Measurements from ENCODE around the gene SPACA7.

Gene SPACA7

DNA sequence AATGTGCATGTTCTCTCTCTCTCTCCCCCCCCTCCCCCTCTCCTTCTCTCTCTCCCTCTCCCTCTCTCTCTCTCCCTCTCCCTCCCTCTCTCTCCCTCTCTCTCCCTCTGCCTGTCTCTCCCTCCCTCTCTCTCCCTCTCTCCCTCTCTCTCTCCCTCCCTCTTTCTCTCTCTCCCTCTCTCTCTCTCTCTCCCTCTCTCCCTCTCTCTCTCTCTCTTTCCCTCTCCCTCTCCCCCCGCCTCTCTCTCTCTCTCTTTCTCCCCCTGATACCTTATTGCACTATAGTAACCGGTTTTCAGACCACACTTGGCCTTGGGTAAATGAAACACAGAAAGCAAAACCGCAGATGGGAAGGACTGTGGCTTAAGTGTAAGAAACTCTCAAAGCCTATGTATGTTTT lies 34.7 kb upstream of the SPACA7 start:
- WGBS, 2 experiments (ENCODE audit: insufficient coverage in 2 of 2), result 88 to 89% methylated on average over 1 of the region's 3 CpGs

GRCh38 chr13:112341976-112342735 lies 34.0 kb upstream of the SPACA7 start:
- Histone ChIP-seq H3K27ac (ENCODE audit: low read depth, low read length, severe bottlenecking) (no peak overlapping the region), H3K4me3 (ENCODE audit: extremely low read depth, insufficient read depth, low read length, poor library complexity, severe bottlenecking) (no peak overlapping the region), H3K9me3 (ENCODE audit: control insufficient read depth, low read length) (peaks cover 3% of the 10 kb centered on the region), H3K4me1 (ENCODE audit: control insufficient read depth, insufficient read depth, low read length, poor library complexity, severe bottlenecking) (peaks cover 4% of the 10 kb centered on the region), H3K36me3 (ENCODE audit: control insufficient read depth, insufficient read depth, low read length) (no peaks in the 10 kb centered on the region)
- 87 to 89% methylated on average over 29 of the region's 29 CpGs for WGBS, 2 experiments (ENCODE audit: insufficient coverage in 2 of 2)

More for the DNA sequence above, 34.7 kb upstream of the SPACA7 start:
- Histone ChIP-seq H3K27ac (ENCODE audit: low read depth, low read length, severe bottlenecking) (no peak overlapping the region), H3K4me3 (ENCODE audit: extremely low read depth, insufficient read depth, low read length, poor library complexity, severe bottlenecking) (no peak overlapping the region), H3K9me3 (ENCODE audit: control insufficient read depth, low read length) (peaks cover 6% of the 10 kb centered on the region), H3K36me3 (ENCODE audit: control insufficient read depth, insufficient read depth, low read length) (no peaks in the 10 kb centered on the region), H3K4me1 (ENCODE audit: control insufficient read depth, insufficient read depth, low read length, poor library complexity, severe bottlenecking) (peaks cover 4% of the 10 kb centered on the region)

GRCh38 chr13:112342841-112343361 lies 33.3 kb upstream of the SPACA7 start:
- 93 to 96% methylated on average over 31 to 47 of the region's 50 CpGs for WGBS, 2 experiments (ENCODE audit: insufficient coverage in 2 of 2)
- Histone ChIP-seq H3K4me1 (ENCODE audit: control insufficient read depth, insufficient read depth, low read length, poor library complexity, severe bottlenecking) (peaks cover 4% of the 10 kb centered on the region), H3K4me3 (ENCODE audit: extremely low read depth, insufficient read depth, low read length, poor library complexity, severe bottlenecking) (no peak overlapping the region), H3K27ac (ENCODE audit: low read depth, low read length, severe bottlenecking) (no peak overlapping the region), H3K9me3 (ENCODE audit: control insufficient read depth, low read length) (no peaks in the 10 kb centered on the region), H3K36me3 (ENCODE audit: control insufficient read depth, insufficient read depth, low read length) (no peaks in the 10 kb centered on the region)

DNA sequence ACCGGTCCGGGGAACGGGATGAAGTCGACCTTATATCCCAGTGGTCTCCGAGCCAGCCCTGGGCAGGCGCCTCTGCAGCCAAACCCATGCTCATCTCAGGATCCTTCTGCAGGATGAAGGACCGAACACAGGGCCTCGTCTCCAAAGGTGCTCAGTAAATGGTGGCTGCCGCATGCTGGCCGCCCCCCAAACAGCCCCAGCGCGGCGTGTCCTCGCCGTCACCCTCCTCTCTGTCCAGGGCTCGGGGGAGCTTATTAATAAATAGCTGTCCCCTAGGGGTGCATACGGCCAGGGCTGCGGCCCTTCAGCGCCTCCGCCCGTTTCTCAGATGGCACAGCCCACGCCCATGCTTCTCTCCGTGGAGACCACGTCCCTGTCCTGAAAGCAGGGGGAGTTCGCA lies 32.6 kb upstream of the SPACA7 start:
- Histone ChIP-seq H3K4me1 (ENCODE audit: control insufficient read depth, insufficient read depth, low read length, poor library complexity, severe bottlenecking) (peaks cover 4% of the 10 kb centered on the region), H3K9me3 (ENCODE audit: control insufficient read depth, low read length) (no peaks in the 10 kb centered on the region), H3K4me3 (ENCODE audit: extremely low read depth, insufficient read depth, low read length, poor library complexity, severe bottlenecking) (no peak overlapping the region), H3K27ac (ENCODE audit: low read depth, low read length, severe bottlenecking) (no peak overlapping the region), H3K36me3 (ENCODE audit: control insufficient read depth, insufficient read depth, low read length) (no peaks in the 10 kb centered on the region)
- WGBS, 2 experiments (ENCODE audit: insufficient coverage in 2 of 2), result 84 to 87% methylated on average over 25 of the region's 25 CpGs

DNA sequence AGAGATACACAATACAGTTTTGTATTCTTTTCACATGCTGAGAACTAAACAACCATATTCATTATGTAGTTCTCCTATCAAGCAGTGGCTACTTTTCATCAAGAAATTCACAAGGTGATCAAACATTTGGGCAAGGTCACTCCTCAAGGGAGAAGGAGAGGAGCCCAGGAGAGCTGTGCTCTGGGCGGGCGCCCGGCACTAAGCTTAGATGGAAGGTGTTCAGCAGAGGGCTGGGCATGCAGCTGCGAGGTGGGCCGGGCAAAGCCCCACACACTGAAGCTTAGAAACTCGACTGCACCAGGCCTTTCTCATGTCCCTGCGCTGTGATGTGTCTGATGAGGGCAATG lies 30.4 kb upstream of the SPACA7 start:
- 83% methylated on average over 1 of the region's 7 CpGs; no CpG with 5 or more reads in 1 of the 2 experiments for WGBS, 2 experiments (ENCODE audit: insufficient coverage in 2 of 2)
- no peak overlapping the region for H3K4me3 ChIP-seq (ENCODE audit: extremely low read depth, insufficient read depth, low read length, poor library complexity, severe bottlenecking)
- no peaks in the 10 kb centered on the region for H3K36me3 ChIP-seq (ENCODE audit: control insufficient read depth, insufficient read depth, low read length)
- H3K9me3 ChIP-seq (ENCODE audit: control insufficient read depth, low read length), result no peaks in the 10 kb centered on the region
- peaks cover 4% of the 10 kb centered on the region for H3K4me1 ChIP-seq (ENCODE audit: control insufficient read depth, insufficient read depth, low read length, poor library complexity, severe bottlenecking)
- no peak overlapping the region for H3K27ac ChIP-seq (ENCODE audit: low read depth, low read length, severe bottlenecking)

DNA sequence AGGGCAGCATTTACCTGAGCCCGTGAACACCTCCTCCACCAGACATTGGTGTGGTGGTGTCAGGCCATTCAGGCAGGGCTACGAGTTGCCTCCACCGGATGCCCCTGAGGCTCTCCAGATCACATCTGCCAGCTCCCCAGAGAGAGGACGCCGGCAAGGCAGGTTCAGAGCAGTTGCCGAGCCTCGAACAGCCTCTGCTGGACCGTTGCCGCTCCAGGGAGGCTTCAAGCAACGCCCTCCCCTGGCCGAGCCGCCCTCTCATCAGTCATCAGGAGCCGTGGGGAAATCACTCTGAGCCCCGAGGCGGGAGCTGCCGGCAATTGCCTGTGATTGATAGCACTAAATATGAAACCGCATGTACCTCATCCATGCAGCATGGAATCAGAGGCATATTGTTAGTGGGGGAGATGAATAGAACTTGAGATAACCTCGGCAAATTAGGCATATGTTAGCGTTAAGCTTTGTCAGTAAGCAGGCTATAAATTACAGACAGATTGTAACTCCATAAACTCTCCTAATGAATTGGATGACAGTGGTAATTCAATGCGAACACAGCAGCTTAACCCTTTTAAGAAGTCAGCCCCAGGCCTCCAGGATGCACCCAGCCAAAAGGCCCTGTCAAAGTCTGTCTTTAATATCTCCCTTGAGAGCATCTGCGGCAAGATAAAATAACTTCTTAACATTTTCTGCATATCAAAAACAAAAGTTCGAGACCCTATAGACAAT lies 29.8 kb upstream of the SPACA7 start:
- Histone ChIP-seq H3K9me3 (ENCODE audit: control insufficient read depth, low read length) (no peaks in the 10 kb centered on the region), H3K27ac (ENCODE audit: low read depth, low read length, severe bottlenecking) (no peak overlapping the region), H3K4me1 (ENCODE audit: control insufficient read depth, insufficient read depth, low read length, poor library complexity, severe bottlenecking) (peaks cover 4% of the 10 kb centered on the region), H3K36me3 (ENCODE audit: control insufficient read depth, insufficient read depth, low read length) (no peaks in the 10 kb centered on the region), H3K4me3 (ENCODE audit: extremely low read depth, insufficient read depth, low read length, poor library complexity, severe bottlenecking) (no peak overlapping the region)
- 16 to 24% methylated on average over 19 to 20 of the region's 22 CpGs for WGBS, 2 experiments (ENCODE audit: insufficient coverage in 2 of 2)

DNA sequence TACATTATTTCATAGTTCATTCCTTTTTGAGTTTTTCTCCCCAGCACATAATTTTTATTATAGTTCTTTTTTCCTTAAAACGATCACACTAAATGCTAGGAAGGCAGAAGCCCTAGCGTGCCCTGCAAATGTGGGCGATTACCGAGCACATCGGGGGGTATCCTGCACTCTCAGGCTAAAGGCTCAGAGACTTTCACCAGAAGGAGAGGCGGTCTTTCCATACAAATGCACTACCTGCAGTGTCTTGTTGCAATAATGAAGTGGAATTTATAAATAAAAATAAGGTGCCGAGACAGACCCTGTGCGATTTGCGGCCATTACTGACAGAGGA lies 29.3 kb upstream of the SPACA7 start:
- no peak overlapping the region for H3K27ac ChIP-seq (ENCODE audit: low read depth, low read length, severe bottlenecking)
- 8 to 19% methylated on average over 3 to 9 of the region's 9 CpGs for WGBS, 2 experiments (ENCODE audit: insufficient coverage in 2 of 2)
- no peaks in the 10 kb centered on the region for H3K9me3 ChIP-seq (ENCODE audit: control insufficient read depth, low read length)
- peaks cover 4% of the 10 kb centered on the region for H3K4me1 ChIP-seq (ENCODE audit: control insufficient read depth, insufficient read depth, low read length, poor library complexity, severe bottlenecking)
- H3K36me3 ChIP-seq (ENCODE audit: control insufficient read depth, insufficient read depth, low read length), result no peaks in the 10 kb centered on the region
- no peak overlapping the region for H3K4me3 ChIP-seq (ENCODE audit: extremely low read depth, insufficient read depth, low read length, poor library complexity, severe bottlenecking)

GRCh38 chr13:112347986-112348385 lies 28.2 kb upstream of the SPACA7 start:
- 73 to 81% methylated on average over 9 to 10 of the region's 10 CpGs for WGBS, 2 experiments (ENCODE audit: insufficient coverage in 2 of 2)
- Histone ChIP-seq H3K36me3 (ENCODE audit: control insufficient read depth, insufficient read depth, low read length) (no peaks in the 10 kb centered on the region), H3K27ac (ENCODE audit: low read depth, low read length, severe bottlenecking) (no peak overlapping the region), H3K4me1 (ENCODE audit: control insufficient read depth, insufficient read depth, low read length, poor library complexity, severe bottlenecking) (peaks cover 4% of the 10 kb centered on the region), H3K9me3 (ENCODE audit: control insufficient read depth, low read length) (no peaks in the 10 kb centered on the region), H3K4me3 (ENCODE audit: extremely low read depth, insufficient read depth, low read length, poor library complexity, severe bottlenecking) (no peak overlapping the region)

DNA sequence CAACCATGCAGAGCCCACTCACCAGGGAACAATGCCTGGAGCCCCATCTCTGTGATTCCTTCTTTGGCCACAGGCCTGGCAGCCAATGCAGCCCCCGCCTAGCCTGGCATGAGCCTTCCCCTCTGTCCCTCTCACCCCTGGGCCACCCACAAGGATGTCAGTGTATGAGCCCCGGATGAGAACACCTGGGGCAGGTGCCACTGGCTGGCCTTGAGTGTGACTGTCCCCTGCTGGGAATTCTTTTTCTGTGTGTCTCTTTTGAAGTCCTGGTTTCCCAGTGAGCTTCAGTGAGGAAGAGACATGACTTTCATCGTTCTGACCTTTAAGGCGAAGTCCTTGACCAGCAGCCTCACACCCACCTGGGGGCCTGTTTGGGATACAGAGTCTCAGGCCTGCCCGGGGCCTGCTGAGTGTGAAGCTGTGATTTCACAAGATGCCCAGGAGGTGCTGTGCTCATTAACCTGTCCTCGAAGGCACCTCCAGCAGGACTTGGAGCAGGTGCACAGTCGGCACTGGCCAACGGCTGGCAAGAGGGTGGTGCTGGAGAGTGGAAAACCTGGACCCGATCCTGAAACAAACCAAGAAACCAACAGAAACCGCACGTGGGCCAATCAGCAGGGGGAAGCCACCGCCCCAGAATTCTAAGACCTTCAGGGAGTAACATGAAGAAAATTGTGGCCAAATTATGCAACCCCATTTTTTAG lies 27.4 kb upstream of the SPACA7 start:
- Histone ChIP-seq H3K4me3 (ENCODE audit: extremely low read depth, insufficient read depth, low read length, poor library complexity, severe bottlenecking) (no peak overlapping the region), H3K4me1 (ENCODE audit: control insufficient read depth, insufficient read depth, low read length, poor library complexity, severe bottlenecking) (peaks cover 4% of the 10 kb centered on the region)
- 82 to 92% methylated on average over 9 to 11 of the region's 12 CpGs for WGBS, 2 experiments (ENCODE audit: insufficient coverage in 2 of 2)

DNA sequence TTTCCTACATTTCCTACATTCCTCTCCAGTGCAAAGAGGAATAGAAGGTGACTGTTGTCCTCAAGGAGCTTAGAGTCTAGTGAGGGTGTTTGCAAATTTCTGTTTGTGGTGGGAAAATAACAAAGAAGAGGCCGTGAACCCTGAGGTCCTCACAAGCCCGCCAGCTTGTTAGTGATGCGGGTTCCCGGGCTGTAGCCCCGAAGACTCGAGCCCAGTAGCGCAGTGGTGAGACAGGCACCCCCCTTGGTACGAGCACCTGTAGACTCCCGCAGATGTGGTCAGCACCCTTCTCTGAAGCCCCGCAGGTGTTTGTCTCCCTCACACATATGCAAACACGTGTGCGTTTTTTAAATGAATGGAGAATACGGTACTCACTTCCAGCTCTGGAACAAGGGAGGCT lies 26.5 kb upstream of the SPACA7 start:
- Histone ChIP-seq H3K36me3 (ENCODE audit: control insufficient read depth, insufficient read depth, low read length) (no peaks in the 10 kb centered on the region), H3K4me3 (ENCODE audit: extremely low read depth, insufficient read depth, low read length, poor library complexity, severe bottlenecking) (no peak overlapping the region), H3K27ac (ENCODE audit: low read depth, low read length, severe bottlenecking) (no peak overlapping the region), H3K9me3 (ENCODE audit: control insufficient read depth, low read length) (no peaks in the 10 kb centered on the region), H3K4me1 (ENCODE audit: control insufficient read depth, insufficient read depth, low read length, poor library complexity, severe bottlenecking) (no peaks in the 10 kb centered on the region)
- 77 to 81% methylated on average over 12 to 13 of the region's 13 CpGs for WGBS, 2 experiments (ENCODE audit: insufficient coverage in 2 of 2)

More for the DNA sequence above, 27.4 kb upstream of the SPACA7 start:
- no peaks in the 10 kb centered on the region for H3K9me3 ChIP-seq (ENCODE audit: control insufficient read depth, low read length)
- no peak overlapping the region for H3K27ac ChIP-seq (ENCODE audit: low read depth, low read length, severe bottlenecking)
- no peaks in the 10 kb centered on the region for H3K36me3 ChIP-seq (ENCODE audit: control insufficient read depth, insufficient read depth, low read length)
